Esophagus muscularis mucosa (tissue), 4 donors: ENCODE measurements around the gene ABI1. TPM values are rescaled to one million over a fixed set of nuclear protein-coding genes. Genes with fewer than 3 reads are reported as not detected.

Experiments used
- DNase-seq: peaks from one replicate; pipeline ENCODE4 v3.0.0-alpha.2; 2017; ENCODE audit errors: extremely low spot score
- H3K27ac ChIP-seq, 4 donors: fragments of 200-600 bp; sonication (generic); replicated peaks in 1 of 4; 1 replicate in 3 of 4; 2 replicates in 1 of 4; pipeline ENCODE4 v1.5.1; 2016 to 2019; ENCODE audit warnings: mild to moderate bottlenecking in 1 of 4
- H3K27me3 ChIP-seq, 4 donors: fragments of 200-600 bp; sonication (generic); one replicate each; pipeline versions ENCODE4 v1.5.1 to v1.6.0; 2016 to 2019
- H3K36me3 ChIP-seq, 4 donors: fragments of 200-600 bp; sonication (generic); one replicate each; pipeline ENCODE4 v1.5.1; 2016 to 2019
- H3K4me1 ChIP-seq, 4 donors: fragments of 200-600 bp; sonication (generic); one replicate each; pipeline ENCODE4 v1.5.1; 2016 to 2019
- H3K4me3 ChIP-seq, 4 donors: fragments of 200-600 bp; sonication (generic); 1 replicate in 2 of 4; 2 replicates in 2 of 4; pipeline ENCODE4 v1.5.1; 2016 to 2019; ENCODE audit warnings: mild to moderate bottlenecking in 4 of 4, moderate library complexity in 1 of 4
- H3K9me3 ChIP-seq, 4 donors: fragments of 200-600 bp; sonication (generic); 1 replicate in 3 of 4; 2 replicates in 1 of 4; pipeline ENCODE4 v1.5.1; 2016 to 2019
- EP300 ChIP-seq: sonication (generic); formaldehyde crosslinking; IDR thresholded peaks from one replicate; pipeline ENCODE4 v1.6.1; 2017; ENCODE audit warnings: antibody characterized with exemption
- POLR2A ChIP-seq: fragments of 450-650 bp; IDR thresholded peaks from one replicate; pipeline ENCODE4 v1.6.1; 2017; ENCODE audit warnings: antibody characterized with exemption, moderate library complexity, mild to moderate bottlenecking, low read depth
- POLR2AphosphoS5 ChIP-seq, 2 donors: sonication (generic); formaldehyde crosslinking; IDR thresholded peaks; one replicate each; pipeline ENCODE4 v1.6.1; 2017; ENCODE audit warnings: antibody characterized with exemption in 2 of 2
- WGBS: methylation state at CpG from one replicate; pipeline ENCODE4 v1.1.5; 2018; 5-methylcytosine and 5-hydroxymethylcytosine counted together
- intact Hi-C: fragments of 100-400 bp; cut with DNase I; formaldehyde crosslinking; loops from one replicate; pipeline ENCODE4 v1.15.1; 2023
- total RNA-seq, 4 donors: library from RNA; depleted of rRNA; stranded (reverse); fragments of >200 nt; gene quantifications; one replicate each; pipeline versions ENCODE4 v1.1.0 to v1.2.1, GENCODE V29; 2016
- TF ChIP-seq, protein P1 (sequence below), 3 experiments: fragments of 200-600 bp in 2 of 3; fragments of 450-650 bp in 1 of 3; sonication (generic) in 2 of 3; IDR thresholded peaks; one replicate each; pipeline ENCODE4 v1.5.1; 2017 to 2019; ENCODE audit warnings: antibody characterized with exemption in 3 of 3, mild to moderate bottlenecking in 2 of 3, moderate library complexity in 1 of 3

The ABI1 gene
- total RNA-seq, 4 donors from 2014 or later = 37.4 to 57.7 (median 43.5) TPM

DNA sequence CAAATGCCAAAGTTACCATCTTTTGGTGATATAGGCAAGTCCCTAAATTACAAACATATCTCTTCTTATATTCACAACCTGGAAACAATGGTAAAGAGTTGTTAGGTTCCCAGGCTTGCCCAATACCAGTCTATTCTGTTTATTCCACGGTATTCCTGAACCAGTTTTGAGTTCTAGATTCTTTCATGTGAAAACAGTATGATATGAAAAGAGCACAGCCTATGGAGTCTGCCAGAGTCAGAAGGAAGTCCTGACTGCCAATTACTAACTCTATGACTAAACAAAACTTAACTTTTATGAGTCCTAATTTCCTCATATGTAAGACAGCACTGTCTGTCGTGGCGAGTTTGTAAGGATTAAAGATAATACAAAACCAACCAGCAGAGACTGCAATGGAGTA, 5.6 kb downstream of the ABI1 start:
- TF ChIP-seq POLR2AphosphoS5 (IDR thresholded peaks at IDR 0.05) = no peak
- no peak for TF ChIP-seq EP300
- no peak for TF ChIP-seq POLR2A
- TF ChIP-seq, protein P1, sequence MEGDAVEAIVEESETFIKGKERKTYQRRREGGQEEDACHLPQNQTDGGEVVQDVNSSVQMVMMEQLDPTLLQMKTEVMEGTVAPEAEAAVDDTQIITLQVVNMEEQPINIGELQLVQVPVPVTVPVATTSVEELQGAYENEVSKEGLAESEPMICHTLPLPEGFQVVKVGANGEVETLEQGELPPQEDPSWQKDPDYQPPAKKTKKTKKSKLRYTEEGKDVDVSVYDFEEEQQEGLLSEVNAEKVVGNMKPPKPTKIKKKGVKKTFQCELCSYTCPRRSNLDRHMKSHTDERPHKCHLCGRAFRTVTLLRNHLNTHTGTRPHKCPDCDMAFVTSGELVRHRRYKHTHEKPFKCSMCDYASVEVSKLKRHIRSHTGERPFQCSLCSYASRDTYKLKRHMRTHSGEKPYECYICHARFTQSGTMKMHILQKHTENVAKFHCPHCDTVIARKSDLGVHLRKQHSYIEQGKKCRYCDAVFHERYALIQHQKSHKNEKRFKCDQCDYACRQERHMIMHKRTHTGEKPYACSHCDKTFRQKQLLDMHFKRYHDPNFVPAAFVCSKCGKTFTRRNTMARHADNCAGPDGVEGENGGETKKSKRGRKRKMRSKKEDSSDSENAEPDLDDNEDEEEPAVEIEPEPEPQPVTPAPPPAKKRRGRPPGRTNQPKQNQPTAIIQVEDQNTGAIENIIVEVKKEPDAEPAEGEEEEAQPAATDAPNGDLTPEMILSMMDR (IDR thresholded peaks at IDR 0.05) = no peak
- Histone ChIP-seq H3K36me3 (no peaks in the 10 kb centered on the region), H3K4me3 (no peak overlapping the region), H3K27me3 (no peaks in the 10 kb centered on the region), H3K27ac (no peak overlapping the region), H3K4me1 (peaks cover 47 to 70% (median 66%) of the 10 kb centered on the region in 4 donors), H3K9me3 (no peaks in the 10 kb centered on the region)
- no peak for DNase-seq
- intact Hi-C loops = no loop called here
- 50% methylated on average over 3 of the region's 3 CpGs for WGBS

DNA sequence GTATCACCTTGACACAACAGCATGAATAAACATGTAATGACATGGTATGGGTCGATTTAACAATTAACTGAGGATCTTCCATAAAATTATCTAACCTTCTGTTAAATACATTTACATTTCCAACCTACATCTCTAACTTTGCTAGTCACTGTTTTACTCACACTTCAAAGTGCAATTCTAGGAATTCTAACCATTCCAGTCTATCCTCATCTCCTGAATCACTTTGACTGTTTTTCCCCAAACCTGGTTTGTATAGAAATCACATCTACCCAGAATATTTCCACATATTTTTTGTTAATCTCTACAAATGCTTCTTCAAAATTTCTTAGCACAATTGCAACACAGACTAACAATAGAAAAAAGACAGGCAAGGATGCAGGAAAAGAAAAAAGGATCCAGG, 6.2 kb downstream of the ABI1 start:
- no peaks in the 10 kb centered on the region for H3K9me3 ChIP-seq
- no peaks in the 10 kb centered on the region for H3K27me3 ChIP-seq
- TF ChIP-seq EP300 (no peak), POLR2AphosphoS5 (IDR thresholded peaks at IDR 0.05) (no peak), POLR2A (no peak)
- TF ChIP-seq, protein P1 (IDR thresholded peaks at IDR 0.05) = no peak
- no peak overlapping the region for H3K27ac ChIP-seq
- no peak overlapping the region for H3K4me3 ChIP-seq
- 77% methylated on average over 1 of the region's 1 CpG for WGBS
- intact Hi-C loops = no loop called here
- no peaks in the 10 kb centered on the region for H3K36me3 ChIP-seq
- peaks cover 47 to 77% (median 70%) of the 10 kb centered on the region in 4 donors for H3K4me1 ChIP-seq
- no peak for DNase-seq

DNA sequence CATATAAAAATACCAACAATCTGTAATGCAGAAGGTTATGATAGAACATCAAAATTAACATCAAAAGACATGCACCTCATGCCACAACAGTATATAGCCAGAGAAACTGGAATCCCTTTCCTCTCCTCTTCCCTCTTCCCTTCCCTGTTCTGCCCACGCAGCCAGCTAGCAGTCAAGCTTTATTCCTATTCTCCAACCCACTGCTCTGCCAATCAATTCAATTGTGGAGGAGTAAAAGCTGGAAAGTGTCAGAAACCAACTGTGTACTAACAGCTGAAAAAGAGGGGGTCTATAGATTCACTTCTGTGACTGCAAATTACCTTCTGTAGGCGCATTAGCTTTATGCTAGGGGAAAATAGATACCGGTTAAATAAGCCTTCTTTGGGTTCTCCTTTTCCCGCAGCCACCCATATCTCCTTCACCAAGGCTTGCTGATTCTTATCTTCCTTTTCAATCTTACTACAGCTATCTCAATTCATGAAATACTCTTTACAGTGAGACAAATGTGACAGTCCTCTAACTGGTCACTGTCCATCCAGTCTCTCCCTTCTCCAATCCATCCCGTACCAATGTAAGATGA, 16.3 kb downstream of the ABI1 start:
- H3K27ac ChIP-seq = no peak overlapping the region
- H3K36me3 ChIP-seq = no peaks in the 10 kb centered on the region
- H3K4me3 ChIP-seq = no peak overlapping the region
- H3K4me1 ChIP-seq = peaks cover 10 to 41% (median 25%) of the 10 kb centered on the region in 4 donors
- no peak for TF ChIP-seq POLR2A
- TF ChIP-seq, protein P1 (IDR thresholded peaks at IDR 0.05) = no peak
- no peak for TF ChIP-seq POLR2AphosphoS5 (IDR thresholded peaks at IDR 0.05)
- TF ChIP-seq EP300 = no peak
- 70% methylated on average over 5 of the region's 5 CpGs for WGBS
- H3K27me3 ChIP-seq = no peaks in the 10 kb centered on the region
- no peaks in the 10 kb centered on the region for H3K9me3 ChIP-seq
- intact Hi-C loops = no loop called here
- no peak for DNase-seq

DNA sequence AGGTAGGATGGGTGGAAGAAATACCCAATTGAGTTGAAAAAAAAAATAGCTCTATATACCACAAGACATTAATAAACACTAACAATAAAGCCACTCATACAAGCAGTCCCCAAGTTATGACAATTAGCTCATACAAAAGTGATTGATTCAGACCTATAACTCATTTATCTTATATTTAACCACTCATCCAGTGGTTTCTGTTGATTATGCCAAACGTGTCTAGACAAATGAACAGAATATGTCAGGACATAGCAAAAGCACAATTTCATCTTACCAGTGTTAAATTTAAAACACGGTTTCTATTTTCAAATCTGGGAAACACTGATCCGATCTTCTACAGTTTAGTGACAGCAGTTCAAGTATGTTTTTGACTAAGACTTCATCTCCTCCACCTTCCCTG, 17.0 kb downstream of the ABI1 start:
- H3K4me3 ChIP-seq = no peak overlapping the region
- WGBS = 46% methylated on average over 3 of the region's 3 CpGs
- no peaks in the 10 kb centered on the region for H3K9me3 ChIP-seq
- intact Hi-C loops = no loop called here
- H3K27me3 ChIP-seq = no peaks in the 10 kb centered on the region
- no peaks in the 10 kb centered on the region for H3K36me3 ChIP-seq
- TF ChIP-seq, protein P1 (IDR thresholded peaks at IDR 0.05) = no peak
- TF ChIP-seq POLR2A (no peak), POLR2AphosphoS5 (IDR thresholded peaks at IDR 0.05) (no peak), EP300 (no peak)
- H3K4me1 ChIP-seq = peaks cover 5 to 38% (median 22%) of the 10 kb centered on the region in 4 donors
- DNase-seq = no peak
- no peak overlapping the region for H3K27ac ChIP-seq

DNA sequence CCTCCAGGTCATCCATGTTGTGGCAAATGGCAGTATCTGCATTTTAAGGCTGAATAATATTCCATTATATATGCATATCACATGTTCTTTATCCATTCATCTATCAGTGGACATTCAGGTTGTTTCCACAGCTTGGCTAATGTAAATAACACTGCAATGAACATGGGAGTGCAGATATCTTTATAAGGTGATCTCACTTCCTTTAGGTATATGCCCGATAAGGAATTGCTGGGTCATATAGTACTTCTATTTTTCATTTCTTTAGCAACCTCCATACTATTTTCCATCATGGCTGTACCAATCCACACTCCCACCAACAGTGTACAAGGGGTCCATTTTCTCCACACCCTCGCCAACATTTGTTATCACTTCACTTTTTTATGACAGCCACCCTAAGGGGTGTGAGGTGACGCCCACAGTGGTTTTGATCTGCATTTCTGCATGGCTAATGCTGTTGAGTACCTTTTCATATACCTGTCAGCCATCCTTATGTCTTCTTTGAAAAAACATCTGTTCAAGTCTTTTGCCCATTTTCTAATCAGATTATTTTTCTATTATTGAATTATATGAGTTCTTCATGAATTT, 18.9 kb downstream of the ABI1 start:
- intact Hi-C loops = no loop called here
- TF ChIP-seq EP300 (no peak), POLR2A (no peak), POLR2AphosphoS5 (IDR thresholded peaks at IDR 0.05) (no peak)
- TF ChIP-seq, protein P1 (IDR thresholded peaks at IDR 0.05) = no peak
- H3K27ac ChIP-seq = no peak overlapping the region
- H3K4me1 ChIP-seq = peaks cover 5 to 38% (median 20%) of the 10 kb centered on the region in 4 donors
- WGBS = 82% methylated on average over 3 of the region's 3 CpGs
- H3K36me3 ChIP-seq = no peaks in the 10 kb centered on the region
- no peak for DNase-seq
- H3K4me3 ChIP-seq = no peak overlapping the region
- no peaks in the 10 kb centered on the region for H3K27me3 ChIP-seq
- H3K9me3 ChIP-seq = no peaks in the 10 kb centered on the region
